Liver (tissue), 3 donors: ENCODE results near the gene SCN2A.

Experiments used
- ATF3 ChIP-seq: IDR thresholded peaks from 2 replicates; pipeline ENCODE4 v1.6.1; 2016; ENCODE audit warnings: antibody characterized with exemption
- GABPA ChIP-seq, 2 donors: IDR thresholded peaks in 1 of 2; conservative IDR thresholded peaks in 1 of 2; 2 replicates each; pipeline ENCODE4 v1.6.1; 2016; ENCODE audit warnings: antibody characterized with exemption in 2 of 2, mild to moderate bottlenecking in 1 of 2, moderate library complexity in 1 of 2
- JUND ChIP-seq, 2 donors: IDR thresholded peaks; 2 replicates each; pipeline ENCODE4 v1.6.1; 2016; ENCODE audit warnings: antibody characterized with exemption in 2 of 2
- MAX ChIP-seq: IDR thresholded peaks from 2 replicates; pipeline ENCODE4 v1.6.1; 2016; ENCODE audit warnings: antibody characterized with exemption
- RAD21 ChIP-seq, 2 donors: IDR thresholded peaks; 2 replicates each; pipeline ENCODE4 v1.6.1; 2016; ENCODE audit warnings: antibody characterized with exemption in 2 of 2, mild to moderate bottlenecking in 2 of 2
- SP1 ChIP-seq: IDR thresholded peaks from 2 replicates; pipeline ENCODE4 v1.6.1; 2018; ENCODE audit warnings: antibody characterized with exemption, mild to moderate bottlenecking
- YY1 ChIP-seq: IDR thresholded peaks from 2 replicates; pipeline ENCODE4 v1.6.1; 2016; ENCODE audit warnings: antibody characterized with exemption, mild to moderate bottlenecking
- TF ChIP-seq, protein P1 (sequence below): fragments of 150-350 bp; IDR thresholded peaks from 2 replicates; pipeline ENCODE4 v1.5.1; 2017; ENCODE audit warnings: improper control_type of control experiment, low read depth, low read length; ENCODE audit not compliant: missing input control
- TF ChIP-seq, protein P2 (sequence below): IDR thresholded peaks from 2 replicates; pipeline ENCODE4 v1.6.1; 2016; ENCODE audit warnings: antibody characterized with exemption
- donor health status: healthy.
- donor health status: healthy.

- TF ChIP-seq, protein P1, sequence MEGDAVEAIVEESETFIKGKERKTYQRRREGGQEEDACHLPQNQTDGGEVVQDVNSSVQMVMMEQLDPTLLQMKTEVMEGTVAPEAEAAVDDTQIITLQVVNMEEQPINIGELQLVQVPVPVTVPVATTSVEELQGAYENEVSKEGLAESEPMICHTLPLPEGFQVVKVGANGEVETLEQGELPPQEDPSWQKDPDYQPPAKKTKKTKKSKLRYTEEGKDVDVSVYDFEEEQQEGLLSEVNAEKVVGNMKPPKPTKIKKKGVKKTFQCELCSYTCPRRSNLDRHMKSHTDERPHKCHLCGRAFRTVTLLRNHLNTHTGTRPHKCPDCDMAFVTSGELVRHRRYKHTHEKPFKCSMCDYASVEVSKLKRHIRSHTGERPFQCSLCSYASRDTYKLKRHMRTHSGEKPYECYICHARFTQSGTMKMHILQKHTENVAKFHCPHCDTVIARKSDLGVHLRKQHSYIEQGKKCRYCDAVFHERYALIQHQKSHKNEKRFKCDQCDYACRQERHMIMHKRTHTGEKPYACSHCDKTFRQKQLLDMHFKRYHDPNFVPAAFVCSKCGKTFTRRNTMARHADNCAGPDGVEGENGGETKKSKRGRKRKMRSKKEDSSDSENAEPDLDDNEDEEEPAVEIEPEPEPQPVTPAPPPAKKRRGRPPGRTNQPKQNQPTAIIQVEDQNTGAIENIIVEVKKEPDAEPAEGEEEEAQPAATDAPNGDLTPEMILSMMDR, result peak; percentile 43
- TF ChIP-seq GABPA (IDR thresholded peaks at IDR 0.05 in 1 of 2, conservative IDR thresholded peaks at IDR 0.05 in 1 of 2) (no peak), JUND (IDR thresholded peaks at IDR 0.05) (no peak), ATF3 (no peak), SP1 (no peak), RAD21 (IDR thresholded peaks at IDR 0.05) (peak; percentile 59 to 75), MAX (no peak), YY1 (no peak)
- TF ChIP-seq, protein P2, sequence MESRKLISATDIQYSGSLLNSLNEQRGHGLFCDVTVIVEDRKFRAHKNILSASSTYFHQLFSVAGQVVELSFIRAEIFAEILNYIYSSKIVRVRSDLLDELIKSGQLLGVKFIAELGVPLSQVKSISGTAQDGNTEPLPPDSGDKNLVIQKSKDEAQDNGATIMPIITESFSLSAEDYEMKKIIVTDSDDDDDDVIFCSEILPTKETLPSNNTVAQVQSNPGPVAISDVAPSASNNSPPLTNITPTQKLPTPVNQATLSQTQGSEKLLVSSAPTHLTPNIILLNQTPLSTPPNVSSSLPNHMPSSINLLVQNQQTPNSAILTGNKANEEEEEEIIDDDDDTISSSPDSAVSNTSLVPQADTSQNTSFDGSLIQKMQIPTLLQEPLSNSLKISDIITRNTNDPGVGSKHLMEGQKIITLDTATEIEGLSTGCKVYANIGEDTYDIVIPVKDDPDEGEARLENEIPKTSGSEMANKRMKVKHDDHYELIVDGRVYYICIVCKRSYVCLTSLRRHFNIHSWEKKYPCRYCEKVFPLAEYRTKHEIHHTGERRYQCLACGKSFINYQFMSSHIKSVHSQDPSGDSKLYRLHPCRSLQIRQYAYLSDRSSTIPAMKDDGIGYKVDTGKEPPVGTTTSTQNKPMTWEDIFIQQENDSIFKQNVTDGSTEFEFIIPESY, result no peak
Observed at GRCh38 chr2:165239230-165239629, at the start of gene SCN2A.
